Measurements from ENCODE around the gene TAS2R20. TPM values are rescaled to one million over a fixed set of nuclear protein-coding genes. Genes with fewer than 3 reads are reported as not detected.

The TAS2R20 gene
- total RNA-seq, 1 donor from 2014 or later: 1.2 TPM

GRCh38 chr12:10959804-10960203 is 38.3 kb downstream of the TAS2R20 start:
- Histone ChIP-seq H3K4me3 (no peak overlapping the region), H3K9me3 (no peaks in the 10 kb centered on the region), H3K27ac (no peak overlapping the region), H3K4me1 (no peaks in the 10 kb centered on the region), H3K27me3 (no peaks in the 10 kb centered on the region), H3K36me3 (no peaks in the 10 kb centered on the region)
- intact Hi-C loops (cut with DNase I): no loop called here
- DNase-seq (no peak), ATAC-seq (no peak)
- TF ChIP-seq CTCF (IDR thresholded peaks at IDR 0.05): no peak

- Histone ChIP-seq H3K4me1 (no peaks in the 10 kb centered on the region), H3K36me3 (no peaks in the 10 kb centered on the region), H3K9me3 (no peaks in the 10 kb centered on the region), H3K27ac (no peak overlapping the region), H3K4me3 (no peak overlapping the region), H3K27me3 (no peaks in the 10 kb centered on the region)
- TF ChIP-seq CTCF (IDR thresholded peaks at IDR 0.05): no peak
- DNase-seq: no peak
- intact Hi-C loops (cut with DNase I): no loop called here
- no peak for ATAC-seq
Observed at GRCh38 chr12:10957741-10958140, 40.4 kb downstream of the TAS2R20 start.

- no peak for DNase-seq
- no peak overlapping the region for H3K27ac ChIP-seq
- intact Hi-C loops (cut with DNase I): no loop called here
- H3K36me3 ChIP-seq: no peaks in the 10 kb centered on the region
- H3K27me3 ChIP-seq: no peaks in the 10 kb centered on the region
- TF ChIP-seq CTCF (IDR thresholded peaks at IDR 0.05): no peak
- no peaks in the 10 kb centered on the region for H3K9me3 ChIP-seq
- ATAC-seq: no peak
- H3K4me1 ChIP-seq: no peaks in the 10 kb centered on the region
- no peak overlapping the region for H3K4me3 ChIP-seq
Observed at GRCh38 chr12:10956085-10956484, 42.0 kb downstream of the TAS2R20 start.

GRCh38 chr12:10952645-10953044 is 45.5 kb downstream of the TAS2R20 start:
- Histone ChIP-seq H3K4me3 (no peak overlapping the region), H3K27me3 (no peaks in the 10 kb centered on the region), H3K9me3 (no peaks in the 10 kb centered on the region), H3K27ac (no peak overlapping the region), H3K36me3 (no peaks in the 10 kb centered on the region), H3K4me1 (no peaks in the 10 kb centered on the region)
- intact Hi-C loops (cut with DNase I): no loop called here
- ATAC-seq: no peak
- DNase-seq: no peak
- TF ChIP-seq CTCF (IDR thresholded peaks at IDR 0.05): no peak

Other genes with a start within 250 kb of the TAS2R20 start
- not detected for gene TAS2R7, start 195.7 kb downstream of the TAS2R20 start, total RNA-seq
- gene TAS2R8, start 191.0 kb downstream of the TAS2R20 start, total RNA-seq: not detected
- not detected for gene TAS2R9, start 188.1 kb downstream of the TAS2R20 start, total RNA-seq
- gene TAS2R10, start 171.9 kb downstream of the TAS2R20 start, total RNA-seq: not detected
- 1.7 TPM for gene PRR4, start 148.8 kb downstream of the TAS2R20 start, total RNA-seq
- gene PRH1, start 114.0 kb downstream of the TAS2R20 start, total RNA-seq: 7.8 TPM
- 1.3 TPM for gene TAS2R13, start 88.7 kb downstream of the TAS2R20 start, total RNA-seq
- gene PRH2, start 69.1 kb downstream of the TAS2R20 start, total RNA-seq: not detected
- gene TAS2R14, start 59.0 kb downstream of the TAS2R20 start, total RNA-seq: 2.5 TPM
- 0.55 TPM for gene TAS2R50, start 11.4 kb downstream of the TAS2R20 start, total RNA-seq
- 3.2 TPM for gene TAS2R19, start 24.3 kb upstream of the TAS2R20 start, total RNA-seq
- 3.0 TPM for gene TAS2R31, start 33.1 kb upstream of the TAS2R20 start, total RNA-seq
- gene TAS2R46, start 64.0 kb upstream of the TAS2R20 start, total RNA-seq: 1.3 TPM
- not detected for gene TAS2R43, start 94.0 kb upstream of the TAS2R20 start, total RNA-seq
- gene TAS2R30, start 136.3 kb upstream of the TAS2R20 start, total RNA-seq: 2.9 TPM
- 8.6 TPM for gene SMIM10L1, start 172.9 kb upstream of the TAS2R20 start, total RNA-seq
- not detected for gene TAS2R42, start 188.6 kb upstream of the TAS2R20 start, total RNA-seq

Data from upper lobe of right lung (tissue), 1 donor.